WTC11 (cell line): ENCODE results near the gene SLC41A3. TPM values are rescaled to one million over a fixed set of nuclear protein-coding genes. Genes with fewer than 3 reads are reported as not detected.

Experiments
- ATAC-seq: fragments of 200-7000 bp; cut with Tn5 transposase; 2 replicates; pipeline ENCODE4 v1.10.0; 2021; ENCODE audit warnings: mild to moderate bottlenecking, moderate library complexity
- CTCF ChIA-PET: fragments of 300-600 bp; sonication (Branson Sonifier 250); formaldehyde crosslinking; loops from one replicate; lab custom pipeline; 2021; ENCODE audit warnings: antibody characterized with exemption; lab: Charles Lee
- POLR2A ChIA-PET: fragments of 350-600 bp; sonication (Branson Sonifier 250); formaldehyde crosslinking; loops from one replicate; lab custom pipeline; 2021; ENCODE audit warnings: antibody characterized with exemption; lab: Charles Lee
- DNase-seq: peaks from one replicate; pipeline ENCODE4 v3.0.0; 2021; ENCODE audit warnings: low spot score
- H3K27ac Mint-ChIP-seq: 2 replicates; pipeline ENCODE4 v1.8.0; 2021; ENCODE audit warnings: mixed read lengths
- H3K27me3 Mint-ChIP-seq: 2 replicates; pipeline ENCODE4 v1.8.0; 2021; ENCODE audit warnings: low read depth, mild to moderate bottlenecking, moderate library complexity, mixed read lengths
- H3K36me3 Mint-ChIP-seq: 2 replicates; pipeline ENCODE4 v1.8.0; 2021; ENCODE audit warnings: mixed read lengths
- H3K4me1 Mint-ChIP-seq: 2 replicates; pipeline ENCODE4 v1.8.0; 2022; ENCODE audit warnings: mixed read lengths
- H3K4me3 Mint-ChIP-seq: 2 replicates; pipeline ENCODE4 v1.8.0; 2021; ENCODE audit warnings: mild to moderate bottlenecking, moderate library complexity, mixed read lengths
- H3K9me3 Mint-ChIP-seq: 2 replicates; pipeline ENCODE4 v1.8.0; 2021; ENCODE audit warnings: mixed read lengths
- CBFB ChIP-seq: sonication (generic); formaldehyde crosslinking; IDR thresholded peaks from 2 replicates; pipeline ENCODE4 v1.8.1; 2022; ENCODE audit warnings: mild to moderate bottlenecking, low read depth, missing genetic modification reagents
- CREB1 ChIP-seq: sonication (generic); formaldehyde crosslinking; IDR thresholded peaks from 2 replicates; pipeline ENCODE4 v1.8.0; 2023; ENCODE audit warnings: mild to moderate bottlenecking, missing genetic modification reagents
- CREM ChIP-seq: sonication (generic); formaldehyde crosslinking; IDR thresholded peaks from 2 replicates; pipeline ENCODE4 v1.8.1; 2022; ENCODE audit warnings: mild to moderate bottlenecking, missing genetic modification reagents, moderate library complexity
- E2F1 ChIP-seq: sonication (generic); formaldehyde crosslinking; IDR thresholded peaks from 2 replicates; pipeline ENCODE4 v1.8.0; 2022; ENCODE audit warnings: mild to moderate bottlenecking, missing genetic modification reagents
- FOXJ3 ChIP-seq: sonication (generic); formaldehyde crosslinking; IDR thresholded peaks from 2 replicates; pipeline ENCODE4 v1.9.0; 2021; ENCODE audit warnings: missing genetic modification reagents, mild to moderate bottlenecking, borderline replicate concordance
- FOXP1 ChIP-seq: sonication (generic); formaldehyde crosslinking; IDR thresholded peaks from 2 replicates; pipeline ENCODE4 v1.8.0; 2022; ENCODE audit warnings: missing genetic modification reagents, mild to moderate bottlenecking, moderate library complexity, borderline replicate concordance
- MXD4 ChIP-seq: fragments of 250-450 bp; sonication (Bioruptor Pico); IDR thresholded peaks from 2 replicates; pipeline ENCODE4 v1.8.0; 2021; ENCODE audit warnings: mild to moderate bottlenecking, moderate library complexity, borderline replicate concordance
- NFYB ChIP-seq: sonication (generic); formaldehyde crosslinking; conservative IDR thresholded peaks from 2 replicates; pipeline ENCODE4 v1.8.0; 2022; ENCODE audit warnings: low read depth, missing genetic modification reagents
- NR2C2 ChIP-seq: sonication (generic); formaldehyde crosslinking; IDR thresholded peaks from 2 replicates; pipeline ENCODE4 v1.8.0; 2022; ENCODE audit warnings: mild to moderate bottlenecking, missing genetic modification reagents
- SMAD3 ChIP-seq: sonication (generic); formaldehyde crosslinking; IDR thresholded peaks from 2 replicates; pipeline ENCODE4 v1.8.0; 2022; ENCODE audit warnings: missing genetic modification reagents, mild to moderate bottlenecking, borderline replicate concordance
- TEAD4 ChIP-seq: sonication (generic); formaldehyde crosslinking; IDR thresholded peaks from 2 replicates; pipeline ENCODE4 v1.8.0; 2022; ENCODE audit warnings: mild to moderate bottlenecking, missing genetic modification reagents
- TP53 ChIP-seq: sonication (generic); formaldehyde crosslinking; IDR thresholded peaks from 2 replicates; pipeline ENCODE4 v1.8.1; 2023; ENCODE audit warnings: mild to moderate bottlenecking, missing genetic modification reagents
- ZBTB21 ChIP-seq: sonication (generic); formaldehyde crosslinking; IDR thresholded peaks from 2 replicates; pipeline ENCODE4 v1.8.1; 2023; ENCODE audit warnings: mild to moderate bottlenecking, missing genetic modification reagents, borderline replicate concordance
- ZMAT4 ChIP-seq: fragments of 250-450 bp; sonication (Bioruptor Pico); IDR thresholded peaks from 2 replicates; pipeline ENCODE4 v1.9.0; 2021; ENCODE audit warnings: mild to moderate bottlenecking
- ZNF281 ChIP-seq: sonication (generic); formaldehyde crosslinking; IDR thresholded peaks from 2 replicates; pipeline ENCODE4 v1.8.0; 2023; ENCODE audit warnings: mild to moderate bottlenecking, missing genetic modification reagents
- ZNF423 ChIP-seq: fragments of 250-450 bp; sonication (Bioruptor Pico); IDR thresholded peaks from 2 replicates; pipeline ENCODE4 v2.1.2; 2022; ENCODE audit warnings: mild to moderate bottlenecking, moderate library complexity
- total RNA-seq: library from RNA; stranded (reverse); gene quantifications from 3 replicates; pipeline ENCODE4 v1.2.3, GENCODE V29; 2021
- TF ChIP-seq, protein P1 (sequence below): sonication (generic); formaldehyde crosslinking; IDR thresholded peaks from 2 replicates; pipeline ENCODE4 v1.8.0; 2022; ENCODE audit warnings: mild to moderate bottlenecking, missing genetic modification reagents
- TF ChIP-seq, protein P2 (sequence below): sonication (generic); formaldehyde crosslinking; conservative IDR thresholded peaks from 2 replicates; pipeline ENCODE4 v1.8.1; 2022; ENCODE audit warnings: mild to moderate bottlenecking, missing genetic modification reagents
- TF ChIP-seq, protein P3 (sequence below): sonication (generic); formaldehyde crosslinking; IDR thresholded peaks from 2 replicates; pipeline ENCODE4 v1.8.0; 2022; ENCODE audit warnings: mild to moderate bottlenecking, missing genetic modification reagents
- TF ChIP-seq, protein P4 (sequence below): sonication (generic); formaldehyde crosslinking; IDR thresholded peaks from 2 replicates; pipeline ENCODE4 v1.8.1; 2023; ENCODE audit warnings: mild to moderate bottlenecking, missing genetic modification reagents, borderline replicate concordance

Gene SLC41A3
- total RNA-seq, 1 experiment from 2014 or later, result 28.4 TPM

- DNase-seq (no peak), ATAC-seq (no peak)
- H3K27me3 Mint-ChIP-seq, result no peaks in the 10 kb centered on the region; the same call in 1 of the 2 replicates
- POLR2A ChIA-PET, result no interaction called here
- no peak overlapping the region for H3K4me3 Mint-ChIP-seq
- TF ChIP-seq ZNF281 (CRISPR knock-in tag), result no peak
- no peaks in the 10 kb centered on the region for H3K36me3 Mint-ChIP-seq
- peaks cover 12% of the 10 kb centered on the region for H3K4me1 Mint-ChIP-seq
- CTCF ChIA-PET, result no interaction called here
- H3K27ac Mint-ChIP-seq, result no peak overlapping the region
- H3K9me3 Mint-ChIP-seq, result no peaks in the 10 kb centered on the region
Measured at GRCh38 chr3:126061301-126062032, 22.5 kb downstream of the SLC41A3 start.

DNA sequence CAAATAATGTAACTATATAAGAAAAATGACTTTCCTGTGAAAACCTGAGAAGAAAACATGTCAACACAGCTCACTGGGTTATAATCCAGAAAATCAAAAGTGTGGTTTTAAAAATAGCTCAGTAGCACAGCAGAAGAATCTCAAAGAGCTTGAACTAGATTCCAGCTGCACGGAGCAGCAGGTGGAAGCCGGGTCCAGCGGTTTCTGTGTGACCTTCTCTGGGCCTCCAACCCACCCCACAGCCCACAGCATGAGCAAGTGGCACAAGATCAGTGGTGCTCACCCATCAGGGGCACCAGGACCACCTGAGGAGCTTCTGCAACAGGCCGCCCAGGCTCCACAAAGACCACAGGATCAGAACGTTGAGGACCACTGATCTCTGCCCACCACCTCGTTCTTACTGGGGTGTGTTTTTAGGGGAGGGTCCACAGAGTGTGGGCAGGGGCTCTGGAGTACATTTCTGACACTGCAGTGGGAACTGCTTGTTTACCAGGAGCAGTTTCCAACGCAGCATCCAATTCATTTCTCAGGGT, 23.2 kb downstream of the SLC41A3 start:
- Mint-ChIP-seq H3K27ac (no peak overlapping the region), H3K36me3 (no peaks in the 10 kb centered on the region), H3K4me1 (peaks cover 7% of the 10 kb centered on the region), H3K27me3 (no peaks in the 10 kb centered on the region; the same call in 1 of the 2 replicates), H3K4me3 (no peak overlapping the region), H3K9me3 (no peaks in the 10 kb centered on the region)
- POLR2A ChIA-PET, result no interaction called here
- ATAC-seq (no peak), DNase-seq (no peak)
- CTCF ChIA-PET, result interaction anchor here (0.9 kb wide), 1 partner anchor 124 kb away, joined by 3 read pairs; no protein-coding TSS in a partner anchor
- TF ChIP-seq, protein P1, sequence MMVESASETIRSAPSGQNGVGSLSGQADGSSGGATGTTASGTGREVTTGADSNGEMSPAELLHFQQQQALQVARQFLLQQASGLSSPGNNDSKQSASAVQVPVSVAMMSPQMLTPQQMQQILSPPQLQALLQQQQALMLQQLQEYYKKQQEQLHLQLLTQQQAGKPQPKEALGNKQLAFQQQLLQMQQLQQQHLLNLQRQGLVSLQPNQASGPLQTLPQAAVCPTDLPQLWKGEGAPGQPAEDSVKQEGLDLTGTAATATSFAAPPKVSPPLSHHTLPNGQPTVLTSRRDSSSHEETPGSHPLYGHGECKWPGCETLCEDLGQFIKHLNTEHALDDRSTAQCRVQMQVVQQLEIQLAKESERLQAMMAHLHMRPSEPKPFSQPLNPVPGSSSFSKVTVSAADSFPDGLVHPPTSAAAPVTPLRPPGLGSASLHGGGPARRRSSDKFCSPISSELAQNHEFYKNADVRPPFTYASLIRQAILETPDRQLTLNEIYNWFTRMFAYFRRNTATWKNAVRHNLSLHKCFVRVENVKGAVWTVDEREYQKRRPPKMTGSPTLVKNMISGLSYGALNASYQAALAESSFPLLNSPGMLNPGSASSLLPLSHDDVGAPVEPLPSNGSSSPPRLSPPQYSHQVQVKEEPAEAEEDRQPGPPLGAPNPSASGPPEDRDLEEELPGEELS (CRISPR knock-in tag), result no peak
- TF ChIP-seq E2F1 (no peak), ZMAT4 (CRISPR knock-in tag) (no peak), ZBTB21 (CRISPR knock-in tag) (no peak), CBFB (CRISPR knock-in tag) (no peak), CREM (CRISPR knock-in tag) (no peak), ZNF423 (CRISPR knock-in tag) (no peak), MXD4 (CRISPR knock-in tag) (no peak), NR2C2 (CRISPR knock-in tag) (no peak), FOXJ3 (CRISPR knock-in tag) (no peak), TP53 (CRISPR knock-in tag) (no peak)
- TF ChIP-seq, protein P2, sequence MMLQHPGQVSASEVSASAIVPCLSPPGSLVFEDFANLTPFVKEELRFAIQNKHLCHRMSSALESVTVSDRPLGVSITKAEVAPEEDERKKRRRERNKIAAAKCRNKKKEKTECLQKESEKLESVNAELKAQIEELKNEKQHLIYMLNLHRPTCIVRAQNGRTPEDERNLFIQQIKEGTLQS, result no peak

GRCh38 chr3:126058666-126059065, 25.3 kb downstream of the SLC41A3 start:
- DNase-seq (no peak), ATAC-seq (no peak)
- H3K9me3 Mint-ChIP-seq, result no peaks in the 10 kb centered on the region
- H3K4me3 Mint-ChIP-seq, result no peak overlapping the region
- peaks cover 7% of the 10 kb centered on the region for H3K4me1 Mint-ChIP-seq
- H3K36me3 Mint-ChIP-seq, result no peaks in the 10 kb centered on the region
- POLR2A ChIA-PET, result no interaction called here
- peak overlapping the region; percentile 6; the same call in 1 of the 2 replicates for H3K27ac Mint-ChIP-seq
- no peaks in the 10 kb centered on the region for H3K27me3 Mint-ChIP-seq
- CTCF ChIA-PET, result no interaction called here
- no peak for TF ChIP-seq FOXP1 (CRISPR knock-in tag)
- no peak for TF ChIP-seq NFYB
- no peak for TF ChIP-seq SMAD3 (CRISPR knock-in tag)
- no peak for TF ChIP-seq TEAD4 (CRISPR knock-in tag)
- TF ChIP-seq, protein P3, sequence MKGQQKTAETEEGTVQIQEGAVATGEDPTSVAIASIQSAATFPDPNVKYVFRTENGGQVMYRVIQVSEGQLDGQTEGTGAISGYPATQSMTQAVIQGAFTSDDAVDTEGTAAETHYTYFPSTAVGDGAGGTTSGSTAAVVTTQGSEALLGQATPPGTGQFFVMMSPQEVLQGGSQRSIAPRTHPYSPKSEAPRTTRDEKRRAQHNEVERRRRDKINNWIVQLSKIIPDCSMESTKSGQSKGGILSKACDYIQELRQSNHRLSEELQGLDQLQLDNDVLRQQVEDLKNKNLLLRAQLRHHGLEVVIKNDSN (CRISPR knock-in tag), result no peak
- TF ChIP-seq CREB1 (CRISPR knock-in tag), result no peak
- TF ChIP-seq, protein P4, sequence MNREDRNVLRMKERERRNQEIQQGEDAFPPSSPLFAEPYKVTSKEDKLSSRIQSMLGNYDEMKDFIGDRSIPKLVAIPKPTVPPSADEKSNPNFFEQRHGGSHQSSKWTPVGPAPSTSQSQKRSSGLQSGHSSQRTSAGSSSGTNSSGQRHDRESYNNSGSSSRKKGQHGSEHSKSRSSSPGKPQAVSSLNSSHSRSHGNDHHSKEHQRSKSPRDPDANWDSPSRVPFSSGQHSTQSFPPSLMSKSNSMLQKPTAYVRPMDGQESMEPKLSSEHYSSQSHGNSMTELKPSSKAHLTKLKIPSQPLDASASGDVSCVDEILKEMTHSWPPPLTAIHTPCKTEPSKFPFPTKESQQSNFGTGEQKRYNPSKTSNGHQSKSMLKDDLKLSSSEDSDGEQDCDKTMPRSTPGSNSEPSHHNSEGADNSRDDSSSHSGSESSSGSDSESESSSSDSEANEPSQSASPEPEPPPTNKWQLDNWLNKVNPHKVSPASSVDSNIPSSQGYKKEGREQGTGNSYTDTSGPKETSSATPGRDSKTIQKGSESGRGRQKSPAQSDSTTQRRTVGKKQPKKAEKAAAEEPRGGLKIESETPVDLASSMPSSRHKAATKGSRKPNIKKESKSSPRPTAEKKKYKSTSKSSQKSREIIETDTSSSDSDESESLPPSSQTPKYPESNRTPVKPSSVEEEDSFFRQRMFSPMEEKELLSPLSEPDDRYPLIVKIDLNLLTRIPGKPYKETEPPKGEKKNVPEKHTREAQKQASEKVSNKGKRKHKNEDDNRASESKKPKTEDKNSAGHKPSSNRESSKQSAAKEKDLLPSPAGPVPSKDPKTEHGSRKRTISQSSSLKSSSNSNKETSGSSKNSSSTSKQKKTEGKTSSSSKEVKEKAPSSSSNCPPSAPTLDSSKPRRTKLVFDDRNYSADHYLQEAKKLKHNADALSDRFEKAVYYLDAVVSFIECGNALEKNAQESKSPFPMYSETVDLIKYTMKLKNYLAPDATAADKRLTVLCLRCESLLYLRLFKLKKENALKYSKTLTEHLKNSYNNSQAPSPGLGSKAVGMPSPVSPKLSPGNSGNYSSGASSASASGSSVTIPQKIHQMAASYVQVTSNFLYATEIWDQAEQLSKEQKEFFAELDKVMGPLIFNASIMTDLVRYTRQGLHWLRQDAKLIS (CRISPR knock-in tag), result no peak
